Left lung (tissue), 10 donors: ENCODE measurements around the gene FAAP20. TPM values are rescaled to one million over a fixed set of nuclear protein-coding genes. Genes with fewer than 3 reads are reported as not detected.

Source experiments
- ATAC-seq: fragments of 200-7000 bp; cut with Tn5 transposase; one replicate; pipeline ENCODE4 v1.9.1; 2020; ENCODE audit warnings: moderate library complexity
- DNase-seq, 4 donors: peaks; one replicate each; pipeline ENCODE4 v3.0.0-alpha.2; 2013 to 2020
- H3K27ac ChIP-seq, 2 donors: fragments of 200-600 bp; sonication (generic) in 1 of 2; one replicate each; pipeline versions ENCODE4 v1.5.0 to v1.8.0; 2020 to 2021
- H3K27me3 ChIP-seq, 2 donors: fragments of 200-600 bp; sonication (generic) in 1 of 2; one replicate each; pipeline versions ENCODE4 v1.5.0 to v1.8.0; 2020 to 2021
- H3K36me3 ChIP-seq, 2 donors: fragments of 200-600 bp; sonication (generic) in 1 of 2; one replicate each; pipeline versions ENCODE4 v1.5.0 to v1.8.0; 2020 to 2021
- H3K4me1 ChIP-seq, 2 donors: fragments of 200-600 bp; one replicate each; pipeline ENCODE4 v1.8.0; 2021
- H3K4me3 ChIP-seq, 2 donors: fragments of 200-600 bp; sonication (generic) in 1 of 2; one replicate each; pipeline versions ENCODE4 v1.5.0 to v1.8.0; 2020 to 2021; ENCODE audit warnings: mild to moderate bottlenecking in 1 of 2
- H3K9me3 ChIP-seq, 2 donors: fragments of 200-600 bp; sonication (generic) in 1 of 2; one replicate each; pipeline versions ENCODE4 v1.5.0 to v1.8.0; 2020 to 2021
- CTCF ChIP-seq, 2 donors: fragments of 200-600 bp; sonication (generic) in 1 of 2; IDR thresholded peaks; one replicate each; pipeline versions ENCODE4 v1.5.0 to v1.8.0; 2021; ENCODE audit warnings: antibody characterized with exemption in 2 of 2
- intact Hi-C, 2 donors: fragments of 100-400 bp; cut with DNase I; formaldehyde crosslinking; loops; one replicate each; pipeline versions ENCODE4 v1.11.2 to v1.14.2; 2022
- polyA plus RNA-seq, 6 donors: library from polyadenylated mRNA; unstranded; fragments of 120-200 nt; gene quantifications; one replicate each; pipeline ENCODE4 v1.2.1, GENCODE V29; 2013; ENCODE audit not compliant: insufficient read length in 6 of 6
- total RNA-seq, 2 donors: library from RNA; stranded (reverse); fragmentation: NEBNext Ultra II Directional; extraction: Animal tissue kit (Norgen Biotek cat#: 25700); gene quantifications; one replicate each; pipeline ENCODE4 v1.2.1, GENCODE V29; 2021
- donor health status: DM: no; HTN: yes; CAD: no.
- donor health status: DM: no; HTN: no; CAD: no.

Gene FAAP20
- total and polyA plus RNA-seq, 8 donors = 29.5 to 69.7 (median 45.8) TPM

- TF ChIP-seq CTCF (IDR thresholded peaks at IDR 0.05) = no peak
- intact Hi-C loops = no loop called here
- ATAC-seq = no peak
These were observed 28.3 kb downstream of the FAAP20 start for GRCh38 chr1:2166254-2166653.

GRCh38 chr1:2165646-2166045 lies 28.9 kb downstream of the FAAP20 start:
- Histone ChIP-seq H3K27ac (no peak overlapping the region), H3K9me3 (peaks cover 0 to 4% of the 10 kb centered on the region in 2 donors), H3K4me1 (no peaks in the 10 kb centered on the region), H3K36me3 (peaks cover 0 to 13% of the 10 kb centered on the region in 2 donors), H3K4me3 (no peak overlapping the region), H3K27me3 (no peaks in the 10 kb centered on the region)
- TF ChIP-seq CTCF (IDR thresholded peaks at IDR 0.05) = no peak
- ATAC-seq (no peak), DNase-seq (no peak)
- intact Hi-C loops = no loop called here

More at GRCh38 chr1:2166254-2166653, 28.3 kb downstream of the FAAP20 start:
- Histone ChIP-seq H3K9me3 (peaks cover 0 to 4% of the 10 kb centered on the region in 2 donors), H3K27ac (no peak overlapping the region), H3K36me3 (peaks cover 0 to 15% of the 10 kb centered on the region in 2 donors), H3K4me1 (no peaks in the 10 kb centered on the region), H3K27me3 (no peaks in the 10 kb centered on the region), H3K4me3 (no peak overlapping the region)
- no peak for DNase-seq

- Histone ChIP-seq H3K27ac (no peak overlapping the region), H3K36me3 (peaks cover 0 to 21% of the 10 kb centered on the region in 2 donors), H3K4me3 (no peak overlapping the region), H3K4me1 (peaks cover 0 to 7% of the 10 kb centered on the region in 2 donors), H3K9me3 (peaks cover 0 to 4% of the 10 kb centered on the region in 2 donors), H3K27me3 (no peaks in the 10 kb centered on the region)
- no peak for TF ChIP-seq CTCF (IDR thresholded peaks at IDR 0.05)
- intact Hi-C loops = no loop called here
- DNase-seq (no peak), ATAC-seq (no peak)
These were observed 31.4 kb downstream of the FAAP20 start for GRCh38 chr1:2163205-2163604.

- peaks cover 0 to 44% of the 10 kb centered on the region in 2 donors for H3K36me3 ChIP-seq
- H3K4me3 ChIP-seq = no peak overlapping the region
- intact Hi-C loops = no loop called here
- H3K9me3 ChIP-seq = peaks cover 0 to 4% of the 10 kb centered on the region in 2 donors
- no peak overlapping the region for H3K27ac ChIP-seq
- H3K4me1 ChIP-seq = peaks cover 0 to 7% of the 10 kb centered on the region in 2 donors
- no peak for TF ChIP-seq CTCF (IDR thresholded peaks at IDR 0.05)
- no peak for DNase-seq
- ATAC-seq = peak; percentile 16
- no peaks in the 10 kb centered on the region for H3K27me3 ChIP-seq
These were observed 33.9 kb downstream of the FAAP20 start for GRCh38 chr1:2160451-2161300.

- TF ChIP-seq CTCF (IDR thresholded peaks at IDR 0.05) = no peak
- H3K27me3 ChIP-seq = no peaks in the 10 kb centered on the region
- DNase-seq = no peak
- intact Hi-C loops = no loop called here
- H3K36me3 ChIP-seq = peaks cover 0 to 40% of the 10 kb centered on the region in 2 donors
- H3K27ac ChIP-seq = no peak overlapping the region
- peaks cover 0 to 4% of the 10 kb centered on the region in 2 donors for H3K9me3 ChIP-seq
- no peak for ATAC-seq
- peaks cover 0 to 7% of the 10 kb centered on the region in 2 donors for H3K4me1 ChIP-seq
- H3K4me3 ChIP-seq = no peak overlapping the region
These were observed 35.4 kb downstream of the FAAP20 start for GRCh38 chr1:2159124-2159523.
